Spleen (tissue), 11 donors: ENCODE results near the gene NEDD4L. TPM values are rescaled to one million over a fixed set of nuclear protein-coding genes. Genes with fewer than 3 reads are reported as not detected.

Experiments
- DNase-seq: peaks from one replicate; pipeline ENCODE4 v3.0.0-alpha.2; 2020
- H3K27ac ChIP-seq, 8 donors: fragments of 200-600 bp; sonication (generic) in 7 of 8; 1 replicate in 4 of 8; 2 replicates in 4 of 8; pipeline versions ENCODE4 v1.5.0 to v1.8.0; 2016 to 2021; ENCODE audit warnings: inconsistent platforms in 4 of 8, mild to moderate bottlenecking in 4 of 8, moderate library complexity in 1 of 8
- H3K27me3 ChIP-seq, 7 donors: fragments of 200-600 bp; sonication (generic) in 6 of 7; replicated peaks in 1 of 7; 1 replicate in 4 of 7; 2 replicates in 3 of 7; pipeline versions ENCODE4 v1.5.0 to v1.8.0; 2016 to 2021; ENCODE audit warnings: inconsistent platforms in 3 of 7, mild to moderate bottlenecking in 1 of 7
- H3K36me3 ChIP-seq, 6 donors: fragments of 200-600 bp; sonication (generic) in 5 of 6; 1 replicate in 4 of 6; 2 replicates in 2 of 6; pipeline versions ENCODE4 v1.5.0 to v1.8.0; 2016 to 2021; ENCODE audit warnings: inconsistent platforms in 2 of 6
- H3K4me1 ChIP-seq, 6 donors: fragments of 200-600 bp; sonication (generic) in 5 of 6; 1 replicate in 3 of 6; 2 replicates in 3 of 6; pipeline versions ENCODE4 v1.5.0 to v1.8.0; 2016 to 2021; ENCODE audit warnings: inconsistent platforms in 3 of 6
- H3K4me3 ChIP-seq, 8 donors: fragments of 200-600 bp; sonication (generic) in 7 of 8; 1 replicate in 4 of 8; 2 replicates in 4 of 8; pipeline versions ENCODE4 v1.5.0 to v1.8.0; 2016 to 2021; ENCODE audit warnings: inconsistent platforms in 4 of 8, mild to moderate bottlenecking in 4 of 8, moderate library complexity in 2 of 8
- H3K9me3 ChIP-seq, 8 donors: fragments of 200-600 bp; sonication (generic) in 7 of 8; 1 replicate in 4 of 8; 2 replicates in 4 of 8; pipeline versions ENCODE4 v1.5.0 to v1.8.0; 2016 to 2021; ENCODE audit warnings: inconsistent platforms in 4 of 8
- POLR2A ChIP-seq, 3 donors: fragments of 450-650 bp; IDR thresholded peaks; one replicate each; pipeline ENCODE4 v1.5.1; 2017; ENCODE audit warnings: antibody characterized with exemption in 3 of 3, mild to moderate bottlenecking in 1 of 3
- POLR2AphosphoS5 ChIP-seq, 3 donors: sonication (generic); formaldehyde crosslinking; IDR thresholded peaks; one replicate each; pipeline ENCODE4 v1.5.1; 2017; ENCODE audit warnings: antibody characterized with exemption in 3 of 3
- WGBS, 5 donors: extraction: QIAGEN DNeasy Blood & Tissue Kit in 3 of 5; methylation state at CpG; one replicate each; pipeline versions ENCODE4 v1.1.5 to v1.1.7; 2013 to 2018; 5-methylcytosine and 5-hydroxymethylcytosine counted together
- intact Hi-C: fragments of 100-400 bp; cut with DNase I; formaldehyde crosslinking; loops from one replicate; pipeline ENCODE4 v1.15.0; 2023; ENCODE audit warnings: low total_unique reads
- polyA plus RNA-seq, 3 donors: library from polyadenylated mRNA; stranded (reverse); fragments of 200-250 nt; gene quantifications; one replicate each; pipeline ENCODE4 v1.2.1, GENCODE V29; 2013
- total RNA-seq, 7 donors: library from RNA; depleted of rRNA in 3 of 7; stranded (reverse); fragments of >200 nt in 3 of 7; fragmentation: NEBNext Ultra II Directional in 4 of 7; extraction: Animal tissue kit (Norgen Biotek cat#: 25700) in 4 of 7; gene quantifications; one replicate each; pipeline versions ENCODE4 v1.1.0 to v1.2.1, GENCODE V29; 2016 to 2021
- TF ChIP-seq, protein P1 (sequence below), 11 experiments: fragments of 200-600 bp in 7 of 11; fragments of 450-650 bp in 4 of 11; sonication (generic) in 4 of 11; IDR thresholded peaks in 8 of 11; conservative IDR thresholded peaks in 3 of 11; 1 replicate in 7 of 11; 2 replicates in 4 of 11; pipeline versions ENCODE4 v1.4.0 to v1.8.0; 2016 to 2021; ENCODE audit warnings: antibody characterized with exemption in 11 of 11, inconsistent platforms in 4 of 11, mild to moderate bottlenecking in 1 of 11
- donor health status: healthy with polysubstance abuse.
- donor health status: DM: no; HTN: no; CAD: no; lungs with moderate emphysema.
- donor health status: DM: no; HTN: no; CAD: no.
- donor health status: Bipolar disorder and iron deficiency.
- donor health status: healthy.
- donor health status: DM: no; HTN: no; CAD: no.
- donor health status: DM: yes; HTN: yes; CAD: no.

NEDD4L gene
- total and polyA plus RNA-seq, 10 donors = 8.7 to 26.9 (median 18.3) TPM

DNA sequence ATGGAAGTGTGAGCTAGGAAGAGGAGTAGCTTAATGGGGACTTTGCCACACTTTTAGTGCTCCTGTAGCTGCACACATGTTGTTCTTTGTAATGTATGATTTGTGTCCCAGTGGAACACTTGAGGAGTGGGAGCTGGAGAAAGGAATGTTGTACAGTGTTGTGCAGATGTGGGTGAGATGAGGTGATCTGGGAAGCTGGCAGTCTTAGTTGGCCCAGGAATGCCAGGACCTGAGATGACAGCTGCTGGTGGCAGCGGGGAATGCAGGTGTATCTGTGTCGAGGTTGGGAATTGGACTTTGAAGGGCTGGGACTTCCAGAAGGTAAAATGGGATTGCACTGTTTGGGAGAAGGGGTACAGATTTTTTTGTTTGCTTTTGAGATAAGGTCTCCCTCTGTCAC is 23.6 kb downstream of the NEDD4L start:
- no peak overlapping the region for H3K27ac ChIP-seq
- no peaks in the 10 kb centered on the region for H3K27me3 ChIP-seq
- DNase-seq = no peak
- WGBS, 5 donors = 92 to 100% (median 96%) methylated on average over 2 of the region's 2 CpGs
- intact Hi-C loops = no loop called here
- TF ChIP-seq POLR2AphosphoS5 (IDR thresholded peaks at IDR 0.05) = no peak
- TF ChIP-seq POLR2A (IDR thresholded peaks at IDR 0.05) = no peak
- TF ChIP-seq, protein P1, sequence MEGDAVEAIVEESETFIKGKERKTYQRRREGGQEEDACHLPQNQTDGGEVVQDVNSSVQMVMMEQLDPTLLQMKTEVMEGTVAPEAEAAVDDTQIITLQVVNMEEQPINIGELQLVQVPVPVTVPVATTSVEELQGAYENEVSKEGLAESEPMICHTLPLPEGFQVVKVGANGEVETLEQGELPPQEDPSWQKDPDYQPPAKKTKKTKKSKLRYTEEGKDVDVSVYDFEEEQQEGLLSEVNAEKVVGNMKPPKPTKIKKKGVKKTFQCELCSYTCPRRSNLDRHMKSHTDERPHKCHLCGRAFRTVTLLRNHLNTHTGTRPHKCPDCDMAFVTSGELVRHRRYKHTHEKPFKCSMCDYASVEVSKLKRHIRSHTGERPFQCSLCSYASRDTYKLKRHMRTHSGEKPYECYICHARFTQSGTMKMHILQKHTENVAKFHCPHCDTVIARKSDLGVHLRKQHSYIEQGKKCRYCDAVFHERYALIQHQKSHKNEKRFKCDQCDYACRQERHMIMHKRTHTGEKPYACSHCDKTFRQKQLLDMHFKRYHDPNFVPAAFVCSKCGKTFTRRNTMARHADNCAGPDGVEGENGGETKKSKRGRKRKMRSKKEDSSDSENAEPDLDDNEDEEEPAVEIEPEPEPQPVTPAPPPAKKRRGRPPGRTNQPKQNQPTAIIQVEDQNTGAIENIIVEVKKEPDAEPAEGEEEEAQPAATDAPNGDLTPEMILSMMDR (IDR thresholded peaks at IDR 0.05 in 8 of 11, conservative IDR thresholded peaks at IDR 0.05 in 3 of 11) = no peak
- H3K36me3 ChIP-seq = no peaks in the 10 kb centered on the region
- H3K4me3 ChIP-seq = no peak overlapping the region
- H3K4me1 ChIP-seq = no peaks in the 10 kb centered on the region
- H3K9me3 ChIP-seq = no peaks in the 10 kb centered on the region

DNA sequence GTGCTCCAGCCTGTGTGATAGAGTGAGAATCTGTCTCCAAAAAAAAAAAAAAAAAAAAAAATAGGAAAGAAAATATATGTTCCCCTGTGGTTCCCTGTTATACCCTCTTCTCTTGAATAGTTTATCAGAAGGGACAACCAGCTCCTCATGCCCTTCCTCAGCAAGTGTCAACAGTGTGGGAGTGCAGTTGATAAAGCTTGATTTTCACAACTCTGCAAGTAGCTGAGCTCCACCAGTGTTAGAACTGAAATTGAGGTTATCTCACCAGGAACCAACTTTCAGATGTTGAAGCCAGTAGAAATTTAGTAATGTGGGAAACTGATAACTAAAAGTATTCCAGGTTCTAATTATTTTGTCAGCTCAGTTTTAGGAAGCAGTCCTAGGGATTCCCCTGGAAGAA is 25.1 kb downstream of the NEDD4L start:
- no peak for DNase-seq
- no peaks in the 10 kb centered on the region for H3K27me3 ChIP-seq
- no peak overlapping the region for H3K4me3 ChIP-seq
- H3K4me1 ChIP-seq = no peaks in the 10 kb centered on the region
- no peaks in the 10 kb centered on the region for H3K9me3 ChIP-seq
- TF ChIP-seq POLR2AphosphoS5 (IDR thresholded peaks at IDR 0.05) (no peak), POLR2A (IDR thresholded peaks at IDR 0.05) (no peak)
- TF ChIP-seq, protein P1 (IDR thresholded peaks at IDR 0.05 in 8 of 11, conservative IDR thresholded peaks at IDR 0.05 in 3 of 11) = no peak
- H3K27ac ChIP-seq = no peak overlapping the region
- no peaks in the 10 kb centered on the region for H3K36me3 ChIP-seq
- intact Hi-C loops = no loop called here

DNA sequence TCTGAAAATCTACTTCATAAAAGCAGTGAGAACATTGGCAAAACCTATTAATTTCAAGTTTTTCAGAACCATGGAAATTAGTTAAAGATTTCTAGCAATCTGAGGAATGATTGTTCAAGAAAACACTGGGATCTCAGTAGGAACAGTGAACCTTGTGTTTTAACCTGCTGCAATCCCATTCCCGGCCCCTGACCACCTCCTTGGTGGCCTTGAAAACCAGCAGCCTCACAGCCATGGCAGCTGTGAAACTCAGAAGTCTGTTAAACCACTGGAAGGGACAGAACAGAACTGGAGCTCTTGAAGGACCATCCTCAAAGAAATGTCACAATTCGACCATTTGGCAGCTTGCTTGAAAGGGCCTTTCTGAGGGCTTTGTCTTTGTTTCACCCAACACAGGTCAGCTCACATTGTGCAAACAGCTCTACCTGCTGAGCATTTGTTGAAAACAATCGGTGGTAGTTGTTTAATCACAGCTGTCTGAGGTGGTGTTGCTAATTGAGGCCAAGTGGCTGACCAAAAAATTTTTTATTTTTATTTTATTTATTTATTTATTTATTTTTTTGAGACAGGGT is 25.8 kb downstream of the NEDD4L start:
- WGBS, 5 donors = 81 to 91% (median 83%) methylated on average over 3 of the region's 3 CpGs
- Histone ChIP-seq H3K4me3 (no peak overlapping the region), H3K27me3 (no peaks in the 10 kb centered on the region), H3K4me1 (no peaks in the 10 kb centered on the region), H3K27ac (no peak overlapping the region), H3K9me3 (no peaks in the 10 kb centered on the region), H3K36me3 (no peaks in the 10 kb centered on the region)
- DNase-seq = no peak
- intact Hi-C loops = no loop called here
- TF ChIP-seq POLR2AphosphoS5 (IDR thresholded peaks at IDR 0.05) = no peak
- no peak for TF ChIP-seq POLR2A (IDR thresholded peaks at IDR 0.05)
- TF ChIP-seq, protein P1 (IDR thresholded peaks at IDR 0.05 in 8 of 11, conservative IDR thresholded peaks at IDR 0.05 in 3 of 11) = no peak

DNA sequence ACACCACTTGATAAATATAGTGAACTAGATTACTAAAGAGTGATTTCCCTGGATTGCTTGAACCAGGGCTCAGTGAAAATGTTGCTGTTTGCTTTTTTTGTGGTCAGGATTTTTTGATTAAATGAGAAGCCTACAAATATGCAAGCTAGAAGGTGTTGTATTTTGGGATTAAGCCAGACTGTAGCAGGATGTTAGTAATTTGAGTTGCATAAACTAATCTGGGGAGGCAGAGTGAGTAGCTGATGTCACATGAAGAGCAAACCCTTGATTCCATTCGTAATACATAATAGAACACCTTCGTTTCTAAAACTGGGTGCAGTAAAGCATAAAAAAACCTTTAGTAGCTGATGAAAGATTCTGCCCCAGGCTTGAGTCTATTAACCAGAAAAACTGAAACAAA is 32.0 kb downstream of the NEDD4L start:
- 86 to 93% (median 90%) methylated on average over 2 of the region's 2 CpGs for WGBS, 5 donors
- TF ChIP-seq, protein P1 (IDR thresholded peaks at IDR 0.05 in 8 of 11, conservative IDR thresholded peaks at IDR 0.05 in 3 of 11) = no peak
- TF ChIP-seq POLR2A (IDR thresholded peaks at IDR 0.05) (no peak), POLR2AphosphoS5 (IDR thresholded peaks at IDR 0.05) (no peak)
- H3K4me3 ChIP-seq = no peak overlapping the region
- H3K36me3 ChIP-seq = no peaks in the 10 kb centered on the region
- H3K27me3 ChIP-seq = no peaks in the 10 kb centered on the region
- no peak for DNase-seq
- no peaks in the 10 kb centered on the region for H3K4me1 ChIP-seq
- intact Hi-C loops = no loop called here
- H3K9me3 ChIP-seq = no peaks in the 10 kb centered on the region
- H3K27ac ChIP-seq = no peak overlapping the region
